ENCODE measurements around the gene HS3ST2. TPM values are rescaled to one million over a fixed set of nuclear protein-coding genes. Genes with fewer than 3 reads are reported as not detected.

HS3ST2 gene
- total RNA-seq, 1 experiment from 2014 or later: 0.61 TPM

DNA sequence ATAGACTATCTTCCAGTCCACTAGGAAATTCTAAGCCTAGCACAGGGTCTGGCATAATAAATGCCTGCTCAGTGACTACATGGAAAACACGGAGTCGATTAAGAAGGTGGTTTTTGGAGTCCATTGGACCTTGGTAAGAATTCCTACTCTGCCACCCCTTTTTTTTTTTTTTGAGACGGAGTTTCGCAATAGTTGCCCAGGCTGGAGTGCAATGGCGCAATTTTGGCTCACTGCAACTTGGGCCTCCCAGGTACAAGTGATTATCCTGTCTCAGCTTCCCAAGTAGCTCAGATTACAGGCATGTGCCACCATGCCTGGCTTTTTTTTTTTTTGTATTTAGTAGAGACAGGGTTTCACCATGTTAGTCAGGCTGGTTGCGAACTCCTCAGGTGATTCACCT, 123.2 kb downstream of the HS3ST2 start:
- Mint-ChIP-seq H3K27ac (no peak overlapping the region), H3K4me1 (peaks cover 37% of the 10 kb centered on the region), H3K4me3 (no peak overlapping the region), H3K27me3 (ENCODE audit: low read depth) (no peaks in the 10 kb centered on the region), H3K9me3 (0 out of 2 replicates have a peak, but pooled peaks cover 3% of the 10 kb centered on the region), H3K36me3 (no peaks in the 10 kb centered on the region)
- DNase-seq (ENCODE audit: low spot score) (no peak), ATAC-seq (no peak)
- ChIA-PET CTCF (interaction anchor here (0.9 to 3.9 kb wide), 2 partner anchors 10 to 38 kb away, joined by 6 to 16 read pairs; no protein-coding TSS in a partner anchor), POLR2A (no interaction called here)
- TF ChIP-seq ZNF317 (CRISPR knock-in tag; IDR thresholded peaks at IDR 0.05; ENCODE audit: borderline replicate concordance, low read depth) (no peak), ZNF232 (CRISPR knock-in tag; IDR thresholded peaks at IDR 0.05) (no peak), CREB1 (CRISPR knock-in tag; IDR thresholded peaks at IDR 0.05) (no peak), IRF2 (CRISPR knock-in tag; IDR thresholded peaks at IDR 0.05; ENCODE audit: borderline replicate concordance, low read depth) (no peak), CBFB (CRISPR knock-in tag; IDR thresholded peaks at IDR 0.05; ENCODE audit: low read depth) (no peak), MYBL2 (CRISPR knock-in tag; IDR thresholded peaks at IDR 0.05) (no peak), KAT7 (CRISPR knock-in tag; IDR thresholded peaks at IDR 0.05; ENCODE audit: borderline replicate concordance) (no peak), ETV6 (CRISPR knock-in tag; IDR thresholded peaks at IDR 0.05) (no peak), PRRX2 (CRISPR knock-in tag; IDR thresholded peaks at IDR 0.05) (no peak), GABPB1 (CRISPR knock-in tag; IDR thresholded peaks at IDR 0.05) (no peak), CREM (CRISPR knock-in tag; IDR thresholded peaks at IDR 0.05) (no peak), HMGA2 (CRISPR knock-in tag; IDR thresholded peaks at IDR 0.05) (no peak)
- TF ChIP-seq, protein P1, sequence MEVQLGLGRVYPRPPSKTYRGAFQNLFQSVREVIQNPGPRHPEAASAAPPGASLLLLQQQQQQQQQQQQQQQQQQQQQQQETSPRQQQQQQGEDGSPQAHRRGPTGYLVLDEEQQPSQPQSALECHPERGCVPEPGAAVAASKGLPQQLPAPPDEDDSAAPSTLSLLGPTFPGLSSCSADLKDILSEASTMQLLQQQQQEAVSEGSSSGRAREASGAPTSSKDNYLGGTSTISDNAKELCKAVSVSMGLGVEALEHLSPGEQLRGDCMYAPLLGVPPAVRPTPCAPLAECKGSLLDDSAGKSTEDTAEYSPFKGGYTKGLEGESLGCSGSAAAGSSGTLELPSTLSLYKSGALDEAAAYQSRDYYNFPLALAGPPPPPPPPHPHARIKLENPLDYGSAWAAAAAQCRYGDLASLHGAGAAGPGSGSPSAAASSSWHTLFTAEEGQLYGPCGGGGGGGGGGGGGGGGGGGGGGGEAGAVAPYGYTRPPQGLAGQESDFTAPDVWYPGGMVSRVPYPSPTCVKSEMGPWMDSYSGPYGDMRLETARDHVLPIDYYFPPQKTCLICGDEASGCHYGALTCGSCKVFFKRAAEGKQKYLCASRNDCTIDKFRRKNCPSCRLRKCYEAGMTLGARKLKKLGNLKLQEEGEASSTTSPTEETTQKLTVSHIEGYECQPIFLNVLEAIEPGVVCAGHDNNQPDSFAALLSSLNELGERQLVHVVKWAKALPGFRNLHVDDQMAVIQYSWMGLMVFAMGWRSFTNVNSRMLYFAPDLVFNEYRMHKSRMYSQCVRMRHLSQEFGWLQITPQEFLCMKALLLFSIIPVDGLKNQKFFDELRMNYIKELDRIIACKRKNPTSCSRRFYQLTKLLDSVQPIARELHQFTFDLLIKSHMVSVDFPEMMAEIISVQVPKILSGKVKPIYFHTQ (CRISPR knock-in tag; IDR thresholded peaks at IDR 0.05): no peak
- TF ChIP-seq, protein P2, sequence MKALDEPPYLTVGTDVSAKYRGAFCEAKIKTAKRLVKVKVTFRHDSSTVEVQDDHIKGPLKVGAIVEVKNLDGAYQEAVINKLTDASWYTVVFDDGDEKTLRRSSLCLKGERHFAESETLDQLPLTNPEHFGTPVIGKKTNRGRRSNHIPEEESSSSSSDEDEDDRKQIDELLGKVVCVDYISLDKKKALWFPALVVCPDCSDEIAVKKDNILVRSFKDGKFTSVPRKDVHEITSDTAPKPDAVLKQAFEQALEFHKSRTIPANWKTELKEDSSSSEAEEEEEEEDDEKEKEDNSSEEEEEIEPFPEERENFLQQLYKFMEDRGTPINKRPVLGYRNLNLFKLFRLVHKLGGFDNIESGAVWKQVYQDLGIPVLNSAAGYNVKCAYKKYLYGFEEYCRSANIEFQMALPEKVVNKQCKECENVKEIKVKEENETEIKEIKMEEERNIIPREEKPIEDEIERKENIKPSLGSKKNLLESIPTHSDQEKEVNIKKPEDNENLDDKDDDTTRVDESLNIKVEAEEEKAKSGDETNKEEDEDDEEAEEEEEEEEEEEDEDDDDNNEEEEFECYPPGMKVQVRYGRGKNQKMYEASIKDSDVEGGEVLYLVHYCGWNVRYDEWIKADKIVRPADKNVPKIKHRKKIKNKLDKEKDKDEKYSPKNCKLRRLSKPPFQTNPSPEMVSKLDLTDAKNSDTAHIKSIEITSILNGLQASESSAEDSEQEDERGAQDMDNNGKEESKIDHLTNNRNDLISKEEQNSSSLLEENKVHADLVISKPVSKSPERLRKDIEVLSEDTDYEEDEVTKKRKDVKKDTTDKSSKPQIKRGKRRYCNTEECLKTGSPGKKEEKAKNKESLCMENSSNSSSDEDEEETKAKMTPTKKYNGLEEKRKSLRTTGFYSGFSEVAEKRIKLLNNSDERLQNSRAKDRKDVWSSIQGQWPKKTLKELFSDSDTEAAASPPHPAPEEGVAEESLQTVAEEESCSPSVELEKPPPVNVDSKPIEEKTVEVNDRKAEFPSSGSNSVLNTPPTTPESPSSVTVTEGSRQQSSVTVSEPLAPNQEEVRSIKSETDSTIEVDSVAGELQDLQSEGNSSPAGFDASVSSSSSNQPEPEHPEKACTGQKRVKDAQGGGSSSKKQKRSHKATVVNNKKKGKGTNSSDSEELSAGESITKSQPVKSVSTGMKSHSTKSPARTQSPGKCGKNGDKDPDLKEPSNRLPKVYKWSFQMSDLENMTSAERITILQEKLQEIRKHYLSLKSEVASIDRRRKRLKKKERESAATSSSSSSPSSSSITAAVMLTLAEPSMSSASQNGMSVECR (CRISPR knock-in tag; IDR thresholded peaks at IDR 0.05; ENCODE audit: borderline replicate concordance): no peak

DNA sequence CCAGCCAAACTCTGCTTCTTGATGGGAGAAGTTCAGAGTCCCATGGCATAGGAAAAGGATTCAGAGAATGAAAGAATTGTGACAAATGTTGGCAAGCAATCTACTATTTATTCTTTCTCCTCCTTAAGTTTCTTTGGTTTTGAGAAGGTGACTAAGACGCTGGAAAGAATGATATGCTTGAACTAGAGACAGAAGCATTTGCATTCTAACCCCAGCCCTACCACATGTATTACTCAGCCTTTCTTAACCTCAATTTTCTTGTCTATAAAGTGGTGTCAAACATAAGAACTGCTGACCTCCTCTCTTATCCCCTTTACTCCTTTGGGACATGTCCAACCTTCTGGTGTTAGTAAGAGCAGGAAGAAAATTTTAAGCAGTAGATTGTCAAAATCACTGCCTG, 124.7 kb downstream of the HS3ST2 start:
- Mint-ChIP-seq H3K27ac (0 out of 2 replicates have a peak overlapping the region, but pooled peaks have one; percentile 61), H3K27me3 (ENCODE audit: low read depth) (no peaks in the 10 kb centered on the region), H3K4me1 (peaks cover 23% of the 10 kb centered on the region), H3K4me3 (no peak overlapping the region), H3K36me3 (no peaks in the 10 kb centered on the region), H3K9me3 (0 out of 2 replicates have a peak, but pooled peaks cover 3% of the 10 kb centered on the region)
- POLR2A ChIA-PET: no interaction called here
- ATAC-seq (no peak), DNase-seq (ENCODE audit: low spot score) (no peak)
- CTCF ChIA-PET: interaction anchor here (3.9 kb wide), 1 partner anchor 40 kb away, joined by 16 read pairs; no protein-coding TSS in a partner anchor
- TF ChIP-seq EMX1 (CRISPR knock-in tag; IDR thresholded peaks at IDR 0.05) (no peak), GRHL2 (CRISPR knock-in tag; IDR thresholded peaks at IDR 0.05; ENCODE audit: insufficient replicate concordance, severe bottlenecking) (no peak), ZNF263 (CRISPR knock-in tag; IDR thresholded peaks at IDR 0.05; ENCODE audit: low read depth) (no peak), SOX15 (CRISPR knock-in tag; IDR thresholded peaks at IDR 0.05) (no peak), MXD4 (CRISPR knock-in tag; IDR thresholded peaks at IDR 0.05; ENCODE audit: borderline replicate concordance) (no peak)
- TF ChIP-seq, protein P3, sequence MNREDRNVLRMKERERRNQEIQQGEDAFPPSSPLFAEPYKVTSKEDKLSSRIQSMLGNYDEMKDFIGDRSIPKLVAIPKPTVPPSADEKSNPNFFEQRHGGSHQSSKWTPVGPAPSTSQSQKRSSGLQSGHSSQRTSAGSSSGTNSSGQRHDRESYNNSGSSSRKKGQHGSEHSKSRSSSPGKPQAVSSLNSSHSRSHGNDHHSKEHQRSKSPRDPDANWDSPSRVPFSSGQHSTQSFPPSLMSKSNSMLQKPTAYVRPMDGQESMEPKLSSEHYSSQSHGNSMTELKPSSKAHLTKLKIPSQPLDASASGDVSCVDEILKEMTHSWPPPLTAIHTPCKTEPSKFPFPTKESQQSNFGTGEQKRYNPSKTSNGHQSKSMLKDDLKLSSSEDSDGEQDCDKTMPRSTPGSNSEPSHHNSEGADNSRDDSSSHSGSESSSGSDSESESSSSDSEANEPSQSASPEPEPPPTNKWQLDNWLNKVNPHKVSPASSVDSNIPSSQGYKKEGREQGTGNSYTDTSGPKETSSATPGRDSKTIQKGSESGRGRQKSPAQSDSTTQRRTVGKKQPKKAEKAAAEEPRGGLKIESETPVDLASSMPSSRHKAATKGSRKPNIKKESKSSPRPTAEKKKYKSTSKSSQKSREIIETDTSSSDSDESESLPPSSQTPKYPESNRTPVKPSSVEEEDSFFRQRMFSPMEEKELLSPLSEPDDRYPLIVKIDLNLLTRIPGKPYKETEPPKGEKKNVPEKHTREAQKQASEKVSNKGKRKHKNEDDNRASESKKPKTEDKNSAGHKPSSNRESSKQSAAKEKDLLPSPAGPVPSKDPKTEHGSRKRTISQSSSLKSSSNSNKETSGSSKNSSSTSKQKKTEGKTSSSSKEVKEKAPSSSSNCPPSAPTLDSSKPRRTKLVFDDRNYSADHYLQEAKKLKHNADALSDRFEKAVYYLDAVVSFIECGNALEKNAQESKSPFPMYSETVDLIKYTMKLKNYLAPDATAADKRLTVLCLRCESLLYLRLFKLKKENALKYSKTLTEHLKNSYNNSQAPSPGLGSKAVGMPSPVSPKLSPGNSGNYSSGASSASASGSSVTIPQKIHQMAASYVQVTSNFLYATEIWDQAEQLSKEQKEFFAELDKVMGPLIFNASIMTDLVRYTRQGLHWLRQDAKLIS (CRISPR knock-in tag; IDR thresholded peaks at IDR 0.05; ENCODE audit: borderline replicate concordance): no peak
- TF ChIP-seq, protein P4, sequence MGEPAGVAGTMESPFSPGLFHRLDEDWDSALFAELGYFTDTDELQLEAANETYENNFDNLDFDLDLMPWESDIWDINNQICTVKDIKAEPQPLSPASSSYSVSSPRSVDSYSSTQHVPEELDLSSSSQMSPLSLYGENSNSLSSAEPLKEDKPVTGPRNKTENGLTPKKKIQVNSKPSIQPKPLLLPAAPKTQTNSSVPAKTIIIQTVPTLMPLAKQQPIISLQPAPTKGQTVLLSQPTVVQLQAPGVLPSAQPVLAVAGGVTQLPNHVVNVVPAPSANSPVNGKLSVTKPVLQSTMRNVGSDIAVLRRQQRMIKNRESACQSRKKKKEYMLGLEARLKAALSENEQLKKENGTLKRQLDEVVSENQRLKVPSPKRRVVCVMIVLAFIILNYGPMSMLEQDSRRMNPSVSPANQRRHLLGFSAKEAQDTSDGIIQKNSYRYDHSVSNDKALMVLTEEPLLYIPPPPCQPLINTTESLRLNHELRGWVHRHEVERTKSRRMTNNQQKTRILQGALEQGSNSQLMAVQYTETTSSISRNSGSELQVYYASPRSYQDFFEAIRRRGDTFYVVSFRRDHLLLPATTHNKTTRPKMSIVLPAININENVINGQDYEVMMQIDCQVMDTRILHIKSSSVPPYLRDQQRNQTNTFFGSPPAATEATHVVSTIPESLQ (CRISPR knock-in tag; IDR thresholded peaks at IDR 0.05): no peak
- TF ChIP-seq, protein P5, sequence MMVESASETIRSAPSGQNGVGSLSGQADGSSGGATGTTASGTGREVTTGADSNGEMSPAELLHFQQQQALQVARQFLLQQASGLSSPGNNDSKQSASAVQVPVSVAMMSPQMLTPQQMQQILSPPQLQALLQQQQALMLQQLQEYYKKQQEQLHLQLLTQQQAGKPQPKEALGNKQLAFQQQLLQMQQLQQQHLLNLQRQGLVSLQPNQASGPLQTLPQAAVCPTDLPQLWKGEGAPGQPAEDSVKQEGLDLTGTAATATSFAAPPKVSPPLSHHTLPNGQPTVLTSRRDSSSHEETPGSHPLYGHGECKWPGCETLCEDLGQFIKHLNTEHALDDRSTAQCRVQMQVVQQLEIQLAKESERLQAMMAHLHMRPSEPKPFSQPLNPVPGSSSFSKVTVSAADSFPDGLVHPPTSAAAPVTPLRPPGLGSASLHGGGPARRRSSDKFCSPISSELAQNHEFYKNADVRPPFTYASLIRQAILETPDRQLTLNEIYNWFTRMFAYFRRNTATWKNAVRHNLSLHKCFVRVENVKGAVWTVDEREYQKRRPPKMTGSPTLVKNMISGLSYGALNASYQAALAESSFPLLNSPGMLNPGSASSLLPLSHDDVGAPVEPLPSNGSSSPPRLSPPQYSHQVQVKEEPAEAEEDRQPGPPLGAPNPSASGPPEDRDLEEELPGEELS (CRISPR knock-in tag; IDR thresholded peaks at IDR 0.05): no peak
